Right lobe of liver (tissue), 4 donors: Measurements from ENCODE around the gene BARD1.

Source experiments
- CTCF ChIP-seq, 4 donors: fragments of 200-600 bp in 3 of 4; fragments of 450-650 bp in 1 of 4; IDR thresholded peaks; one replicate each; pipeline versions ENCODE4 v1.5.1 to v1.8.0; 2016 to 2022; ENCODE audit warnings: antibody characterized with exemption in 4 of 4, mild to moderate bottlenecking in 2 of 4
- POLR2A ChIP-seq: fragments of 450-650 bp; IDR thresholded peaks from one replicate; pipeline ENCODE4 v1.6.1; 2017; ENCODE audit warnings: antibody characterized with exemption, mild to moderate bottlenecking
- donor health status: DM: no; HTN: no; CAD: no.
- donor health status: DM: no; HTN: no; CAD: no.
- donor health status: DM: no; HTN: yes; CAD: no.

- no peak for TF ChIP-seq CTCF (IDR thresholded peaks at IDR 0.05)
- no peak for TF ChIP-seq POLR2A
Observed at GRCh38 chr2:214807653-214808052, 1.8 kb downstream of the BARD1 start.
